T-cell (primary cell): ENCODE measurements around the gene RTN1. TPM values are rescaled to one million over a fixed set of nuclear protein-coding genes. Genes with fewer than 3 reads are reported as not detected.

ENCODE experiments used
- ATAC-seq, 4 experiments: fragments of 200-7000 bp in 3 of 4; fragments of 150-1000 bp in 1 of 4; cut with Tn5 transposase; replicated peaks in 1 of 4; 1 replicate in 3 of 4; 2 replicates in 1 of 4; pipeline ENCODE4 v1.10.0; 2021; ENCODE audit warnings: moderate library complexity in 3 of 4, mild to moderate bottlenecking in 2 of 4, moderate number of reproducible peaks in 1 of 4
- CTCF ChIA-PET, 2 donors: fragments of 300-600 bp; sonication (Branson Sonifier 250); formaldehyde crosslinking; loops; one replicate each; lab custom pipeline; 2022; ENCODE audit warnings: antibody characterized with exemption in 2 of 2; lab: Charles Lee
- POLR2A ChIA-PET, 2 donors: fragments of 300-600 bp; sonication (Branson Sonifier 250); formaldehyde crosslinking; loops; one replicate each; lab custom pipeline; 2022; ENCODE audit warnings: antibody characterized with exemption in 2 of 2; lab: Charles Lee
- DNase-seq, 35 experiments: peaks; one replicate each; pipeline versions ENCODE4 v3.0.0 to v3.0.0-alpha.2; 2013 to 2023
- H3K27ac ChIP-seq: one replicate; pipeline ENCODE4 v1.5.1; 2013; ENCODE audit warnings: low read length
- H3K27me3 ChIP-seq, 2 experiments: replicated peaks in 1 of 2; 1 replicate in 1 of 2; 2 replicates in 1 of 2; pipeline versions ENCODE4 v1.6.1 to v1.7.0; 2013; ENCODE audit warnings: low read length in 1 of 2, mixed read lengths in 1 of 2; ENCODE audit not compliant: control insufficient read depth in 2 of 2, insufficient read depth in 2 of 2; ENCODE audit errors: extremely low read depth in 1 of 2
- H3K36me3 ChIP-seq, 2 donors: 1 replicate in 1 of 2; 2 replicates in 1 of 2; pipeline versions ENCODE4 v1.6.1 to v1.7.0; 2013; ENCODE audit warnings: low read length in 1 of 2; ENCODE audit not compliant: control insufficient read depth in 2 of 2, insufficient read depth in 1 of 2; ENCODE audit errors: extremely low read depth in 1 of 2
- H3K4me1 ChIP-seq, 2 experiments: 1 replicate in 1 of 2; 2 replicates in 1 of 2; pipeline versions ENCODE4 v1.6.1 to v1.7.0; 2013; ENCODE audit warnings: low read length in 2 of 2, mixed read lengths in 1 of 2; ENCODE audit not compliant: insufficient read depth in 2 of 2, control insufficient read depth in 1 of 2; ENCODE audit errors: extremely low read depth in 1 of 2
- H3K4me3 ChIP-seq, 2 donors: 1 replicate in 1 of 2; 2 replicates in 1 of 2; pipeline versions ENCODE4 v1.5.1 to v1.7.0; 2013; ENCODE audit warnings: mild to moderate bottlenecking in 2 of 2, low read length in 1 of 2, moderate library complexity in 1 of 2; ENCODE audit not compliant: control insufficient read depth in 1 of 2; ENCODE audit errors: extremely low read depth in 1 of 2
- H3K9me3 ChIP-seq: 2 replicates; pipeline ENCODE4 v1.7.0; 2013
- H3K27ac Mint-ChIP-seq, 2 donors: one replicate each; pipeline ENCODE4 v1.8.0; 2020 to 2021; ENCODE audit warnings: mild to moderate bottlenecking in 2 of 2, mixed read lengths in 2 of 2
- H3K27me3 Mint-ChIP-seq, 2 donors: one replicate each; pipeline ENCODE4 v1.8.0; 2021 to 2022; ENCODE audit warnings: mixed read lengths in 2 of 2
- H3K36me3 Mint-ChIP-seq: one replicate; pipeline ENCODE4 v1.8.0; 2021; ENCODE audit warnings: mixed read lengths
- H3K4me1 Mint-ChIP-seq, 3 donors: one replicate each; pipeline ENCODE4 v1.8.0; 2020 to 2022; ENCODE audit warnings: mixed read lengths in 3 of 3, mild to moderate bottlenecking in 1 of 3
- H3K4me3 Mint-ChIP-seq, 3 donors: one replicate each; pipeline ENCODE4 v1.8.0; 2020 to 2022; ENCODE audit warnings: mild to moderate bottlenecking in 3 of 3, mixed read lengths in 3 of 3, moderate library complexity in 3 of 3
- H3K9me3 Mint-ChIP-seq, 3 donors: one replicate each; pipeline ENCODE4 v1.8.0; 2020 to 2022; ENCODE audit warnings: mixed read lengths in 3 of 3
- WGBS: methylation state at CpG from one replicate; pipeline ENCODE4 v1.1.5; 2013; ENCODE audit warnings: missing lambda C conversion rate; ENCODE audit not compliant: insufficient coverage; 5-methylcytosine and 5-hydroxymethylcytosine counted together
- total RNA-seq, 35 experiments: library from RNA in 6 of 35; stranded (reverse) in 6 of 35; fragments of 120-200 nt in 1 of 35; gene quantifications; one replicate each; pipeline versions ENCODE4 v1.2.1 to v1.2.4 and lab custom pipeline; 2013 to 2026

RTN1 gene
- total RNA-seq, 5 donors from 2014 or later (not counting 1 experiment from before 2014, with no cell fraction given) = 0.25 TPM; not detected in 4

DNA sequence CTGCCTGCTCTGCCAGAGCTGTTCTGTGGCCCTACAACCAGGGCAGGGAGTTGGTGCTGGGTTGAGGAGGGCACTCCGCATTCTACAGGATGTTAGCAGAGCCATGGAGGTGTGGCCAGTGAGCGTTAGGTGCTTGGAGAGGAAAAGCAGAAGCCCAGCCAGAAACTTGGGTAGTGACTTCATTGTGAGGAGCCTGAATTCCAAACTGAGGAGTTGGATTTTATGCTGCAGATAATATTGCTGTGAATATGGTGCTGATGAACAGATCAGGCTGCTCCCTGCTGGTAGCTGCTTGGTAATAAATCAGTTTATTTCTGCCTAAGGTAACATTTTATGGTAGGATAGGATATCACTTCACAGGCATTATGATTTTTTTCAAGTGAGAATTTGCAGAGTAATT is 286.8 kb downstream of the RTN1 start:
- H3K27me3 Mint-ChIP-seq = peaks cover 4 to 7% of the 10 kb centered on the region in 2 donors
- DNase-seq (no peak), ATAC-seq (no peak)
- H3K36me3 Mint-ChIP-seq = no peaks in the 10 kb centered on the region
- Histone ChIP-seq H3K4me3 (no peak overlapping the region), H3K27me3 (peaks cover 0 to 4% of the 10 kb centered on the region in 2 experiments), H3K9me3 (no peaks in the 10 kb centered on the region), H3K36me3 (no peaks in the 10 kb centered on the region), H3K4me1 (no peaks in the 10 kb centered on the region), H3K27ac (no peak overlapping the region)
- no peak overlapping the region for H3K4me3 Mint-ChIP-seq
- 72% methylated on average over 2 of the region's 2 CpGs for WGBS
- no peaks in the 10 kb centered on the region for H3K9me3 Mint-ChIP-seq
- peaks cover 13 to 15% (median 15%) of the 10 kb centered on the region in 3 donors for H3K4me1 Mint-ChIP-seq
- H3K27ac Mint-ChIP-seq = no peak overlapping the region
- ChIA-PET POLR2A (interaction anchor here (0.7 kb wide), 2 partner anchors 15 to 1543 kb away, joined by 3 to 10 read pairs; no protein-coding TSS in a partner anchor), CTCF (interaction anchor here in 1 of 2 donors (0.8 to 1.0 kb wide), 2 partner anchors 23 to 600 kb away, joined by 3 read pairs; no protein-coding TSS in a partner anchor)

DNA sequence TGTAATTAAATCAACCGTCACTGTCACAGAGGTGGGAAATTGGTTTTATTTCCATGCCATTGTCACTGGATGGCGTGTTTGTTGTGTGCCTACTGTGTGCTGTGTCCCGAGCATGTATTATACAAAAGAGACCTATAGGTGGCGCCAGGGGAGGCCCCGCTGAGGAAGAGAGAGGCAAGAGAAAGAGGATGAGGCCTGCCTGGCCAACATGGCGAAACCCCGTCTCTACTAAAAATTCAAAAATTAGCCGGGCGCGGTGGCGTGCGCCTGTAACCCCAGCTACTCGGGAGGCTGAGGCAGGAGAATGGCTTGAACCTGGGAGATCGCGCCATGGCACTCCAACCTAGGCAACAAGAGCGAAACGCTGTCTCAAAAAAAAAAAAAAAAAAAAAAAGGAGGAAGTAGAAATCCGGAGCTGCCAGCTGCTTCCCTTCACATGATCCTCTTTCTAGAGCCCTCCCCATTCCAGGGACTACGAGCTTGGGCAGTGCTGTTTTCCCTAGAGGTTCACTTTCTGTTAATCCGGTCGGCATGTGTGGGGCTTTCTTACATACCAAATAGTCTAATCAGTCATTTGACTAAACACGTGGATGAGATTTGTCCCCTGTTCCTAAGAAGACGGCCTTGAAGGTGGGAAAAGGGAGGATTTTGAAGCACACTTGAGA is 287.6 kb downstream of the RTN1 start:
- DNase-seq (no peak), ATAC-seq (no peak)
- Mint-ChIP-seq H3K9me3 (no peaks in the 10 kb centered on the region), H3K36me3 (no peaks in the 10 kb centered on the region), H3K27me3 (peaks cover 10 to 11% of the 10 kb centered on the region in 2 donors), H3K4me3 (no peak overlapping the region), H3K27ac (no peak overlapping the region), H3K4me1 (peaks cover 13 to 15% (median 15%) of the 10 kb centered on the region in 3 donors)
- POLR2A ChIA-PET = interaction anchor here in 1 of 2 donors (0.7 kb wide), 1 partner anchor 14 kb away, joined by 10 read pairs; no protein-coding TSS in a partner anchor
- Histone ChIP-seq H3K27ac (no peak overlapping the region), H3K27me3 (peaks cover 0 to 8% of the 10 kb centered on the region in 2 experiments), H3K4me3 (no peak overlapping the region), H3K9me3 (no peaks in the 10 kb centered on the region), H3K4me1 (no peaks in the 10 kb centered on the region), H3K36me3 (no peaks in the 10 kb centered on the region)
- WGBS = 88% methylated on average over 14 of the region's 23 CpGs
- CTCF ChIA-PET = interaction anchor here in 1 of 2 donors (0.7 kb wide), 1 partner anchor 37 kb away, joined by 3 read pairs; no protein-coding TSS in a partner anchor

DNA sequence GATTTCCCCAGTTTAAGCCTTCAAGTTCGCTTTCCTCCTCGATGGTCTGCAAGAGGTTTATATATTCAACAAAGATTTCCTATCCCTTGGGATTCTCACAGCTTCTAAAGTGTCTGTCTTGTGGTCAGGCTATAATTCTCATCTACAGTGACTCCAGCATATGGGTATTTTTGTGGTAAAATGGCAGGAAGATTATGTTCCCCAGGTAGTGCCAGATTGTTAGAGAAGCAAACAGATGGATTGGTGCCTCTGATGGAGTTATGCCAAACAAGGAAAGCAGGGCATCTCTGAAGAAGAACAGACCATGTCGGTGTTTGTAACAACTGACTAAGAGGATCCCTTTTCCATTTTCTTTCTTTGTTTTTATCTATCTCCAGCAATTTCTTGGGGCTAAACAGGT is 288.4 kb downstream of the RTN1 start:
- ATAC-seq (no peak), DNase-seq (no peak)
- Mint-ChIP-seq H3K4me1 (peaks cover 12 to 14% (median 13%) of the 10 kb centered on the region in 3 donors), H3K9me3 (no peaks in the 10 kb centered on the region), H3K36me3 (no peaks in the 10 kb centered on the region), H3K27ac (no peak overlapping the region), H3K27me3 (peaks cover 10 to 16% of the 10 kb centered on the region in 2 donors), H3K4me3 (no peak overlapping the region)
- Histone ChIP-seq H3K4me3 (no peak overlapping the region), H3K4me1 (peaks cover 0 to under 1% of the 10 kb centered on the region in 2 experiments), H3K27me3 (peaks cover 0 to 13% of the 10 kb centered on the region in 2 experiments), H3K9me3 (no peaks in the 10 kb centered on the region), H3K27ac (no peak overlapping the region), H3K36me3 (no peaks in the 10 kb centered on the region)
- no CpG with 5 or more reads among the region's 3 CpGs for WGBS
- ChIA-PET POLR2A (no interaction called here), CTCF (no interaction called here)

DNA sequence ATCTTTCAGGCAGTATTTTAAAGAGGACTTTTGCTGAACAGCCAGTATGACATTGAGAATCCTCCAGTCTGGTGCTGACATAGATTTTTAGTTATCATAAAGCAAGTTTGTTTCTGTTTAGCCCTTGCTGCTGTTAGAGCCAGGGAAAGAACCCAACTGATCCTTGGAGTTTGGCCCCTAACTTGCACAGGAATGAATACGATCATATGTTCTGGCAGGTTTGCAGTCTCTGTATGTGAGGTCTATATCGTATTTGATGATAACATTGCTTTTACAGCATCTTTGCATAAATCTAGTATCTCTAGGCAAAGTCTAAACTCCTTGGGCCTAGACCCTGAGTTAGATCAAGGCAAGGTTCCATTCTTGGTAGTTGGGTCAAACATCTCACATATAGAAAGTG is 289.7 kb downstream of the RTN1 start:
- ATAC-seq = no peak
- WGBS = no CpG with 5 or more reads among the region's 2 CpGs
- DNase-seq = no peak
- no peak overlapping the region for H3K4me3 Mint-ChIP-seq
- no peaks in the 10 kb centered on the region for H3K9me3 ChIP-seq
- no peaks in the 10 kb centered on the region for H3K36me3 ChIP-seq
- ChIA-PET POLR2A (no interaction called here), CTCF (interaction anchor here in 1 of 2 donors (0.6 kb wide), 1 partner anchor 525 kb away, joined by 7 read pairs; no protein-coding TSS in a partner anchor)
- H3K9me3 Mint-ChIP-seq = no peaks in the 10 kb centered on the region
- no peak overlapping the region for H3K4me3 ChIP-seq
- peaks cover 11 to 14% (median 14%) of the 10 kb centered on the region in 3 donors for H3K4me1 Mint-ChIP-seq
- no peak overlapping the region for H3K27ac ChIP-seq
- peaks cover 16 to 19% of the 10 kb centered on the region in 2 donors for H3K27me3 Mint-ChIP-seq
- H3K27me3 ChIP-seq = peaks cover 0 to 22% of the 10 kb centered on the region in 2 experiments
- H3K27ac Mint-ChIP-seq = no peak overlapping the region
- peaks cover 0 to 12% of the 10 kb centered on the region in 2 experiments for H3K4me1 ChIP-seq
- H3K36me3 Mint-ChIP-seq = no peaks in the 10 kb centered on the region

DNA sequence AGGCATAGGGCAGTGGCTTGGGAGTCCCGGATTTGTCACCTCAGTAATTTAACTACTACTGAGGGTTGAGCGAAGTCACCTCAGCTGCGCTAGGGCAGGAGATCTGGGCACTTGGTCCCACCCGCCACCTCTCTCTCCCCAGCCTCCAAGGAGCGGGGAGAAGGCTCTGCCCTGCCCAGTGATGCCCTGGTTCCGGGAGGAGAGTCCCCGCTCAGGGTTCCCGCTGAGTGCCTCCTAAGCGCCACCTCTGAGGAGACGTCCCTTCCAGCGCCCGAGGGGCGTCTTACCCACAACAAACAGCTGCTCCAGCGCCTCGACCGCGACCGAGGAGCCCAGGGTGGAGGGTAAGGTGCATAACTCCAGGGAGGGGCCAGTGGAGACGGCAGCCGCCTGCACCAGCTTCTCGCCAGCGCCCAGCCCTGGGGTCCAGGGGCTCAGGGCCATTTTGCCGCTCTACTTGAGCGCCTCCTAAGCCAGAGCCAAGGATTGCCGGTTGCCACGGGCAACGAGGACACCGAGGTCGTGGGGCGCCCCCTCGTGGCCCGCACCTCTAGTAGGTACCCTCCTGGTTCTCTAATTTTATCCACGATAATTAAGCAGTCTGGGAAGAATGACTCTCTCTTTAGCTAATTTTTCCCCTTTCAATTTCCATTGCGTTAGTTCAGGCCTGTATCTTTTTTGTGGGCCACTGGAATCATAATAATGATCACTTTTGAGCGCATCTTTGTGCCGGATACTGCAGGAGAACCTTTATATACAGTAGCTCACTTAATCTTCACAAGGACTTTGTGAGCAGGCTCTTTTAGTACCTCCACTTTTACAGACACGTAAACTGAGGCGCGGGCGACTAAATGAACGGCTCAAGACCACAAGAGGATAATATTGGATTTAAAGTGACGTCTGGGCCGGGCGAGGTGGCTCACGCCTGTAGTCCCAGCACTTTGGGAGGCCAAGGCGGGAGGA is 294.0 kb downstream of the RTN1 start, which contains the start of gene CCDC175:
Gene CCDC175, minus strand, starts transcription at position 481 of the 963 bp plus-strand sequence. Its CDS starts 37 bp downstream, at position 444.
- Histone ChIP-seq H3K9me3 (no peaks in the 10 kb centered on the region), H3K4me3 (peak within 1 kb of the TSS; percentile 55 to 75), H3K27ac (no peak within 1 kb of the TSS), H3K27me3 (peaks cover 0 to 20% of the 10 kb centered on the region in 2 experiments), H3K36me3 (no peaks in the 10 kb centered on the region), H3K4me1 (peaks cover 0 to 12% of the 10 kb centered on the region in 2 experiments)
- peaks cover 17 to 20% of the 10 kb centered on the region in 2 donors for H3K27me3 Mint-ChIP-seq
- peak within 1 kb of the TSS; percentile 71 to 82 (median 73) for H3K4me3 Mint-ChIP-seq
- H3K9me3 Mint-ChIP-seq = no peaks in the 10 kb centered on the region
- H3K36me3 Mint-ChIP-seq = no peaks in the 10 kb centered on the region
- WGBS = 12% methylated on average over 33 of the region's 46 CpGs
- H3K27ac Mint-ChIP-seq = no peak within 1 kb of the TSS
- POLR2A ChIA-PET = no interaction called here
- CTCF ChIA-PET = interaction anchor here (0.6 to 2.3 kb wide), 19 partner anchors 10 to 1076 kb away, joined by 3 to 7 read pairs (median 4); partner anchors contain the start of genes JKAMP (in 1 of the 2) and L3HYPDH (in 1 of the 2)
- peaks cover 9 to 14% (median 13%) of the 10 kb centered on the region in 3 donors for H3K4me1 Mint-ChIP-seq
- DNase-seq (peak; percentile 58 to 89 (median 76)), ATAC-seq (peak; percentile 93 to 99 (median 96))

DNA sequence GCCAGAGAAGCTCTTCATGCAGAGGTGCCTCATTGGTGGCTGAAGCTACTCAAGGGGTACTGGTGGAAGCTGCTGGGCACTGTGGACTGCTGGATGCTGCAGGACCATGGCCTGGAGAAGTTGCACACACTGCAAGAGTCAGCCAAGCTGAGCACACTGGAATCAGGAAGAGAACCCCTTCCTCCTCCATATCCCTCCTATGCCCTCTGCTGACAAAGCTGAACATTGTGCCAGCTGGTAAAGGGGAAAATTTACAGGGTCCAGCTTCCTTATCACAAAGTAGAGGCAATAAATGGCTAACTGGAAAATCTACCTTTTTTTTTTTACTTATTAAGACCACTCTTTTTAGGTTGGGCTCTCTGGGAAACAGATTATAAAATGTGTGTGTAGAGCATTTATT is 300.5 kb downstream of the RTN1 start:
- no peaks in the 10 kb centered on the region for H3K36me3 ChIP-seq
- ATAC-seq = no peak
- H3K4me1 Mint-ChIP-seq = no peaks in the 10 kb centered on the region
- H3K36me3 Mint-ChIP-seq = no peaks in the 10 kb centered on the region
- no peaks in the 10 kb centered on the region for H3K4me1 ChIP-seq
- peaks cover 16 to 24% of the 10 kb centered on the region in 2 donors for H3K27me3 Mint-ChIP-seq
- no peaks in the 10 kb centered on the region for H3K9me3 Mint-ChIP-seq
- CTCF ChIA-PET = interaction anchor here in 1 of 2 donors (0.6 kb wide), 1 partner anchor 400 kb away, joined by 5 read pairs; no protein-coding TSS in a partner anchor
- peaks cover 0 to 3% of the 10 kb centered on the region in 2 experiments for H3K27me3 ChIP-seq
- no peak overlapping the region for H3K27ac ChIP-seq
- no peak overlapping the region for H3K4me3 ChIP-seq
- no peak for DNase-seq
- H3K27ac Mint-ChIP-seq = no peak overlapping the region
- POLR2A ChIA-PET = no interaction called here
- no peak overlapping the region for H3K4me3 Mint-ChIP-seq
- no peaks in the 10 kb centered on the region for H3K9me3 ChIP-seq
